ENCODE results near the gene TMEM218. TPM values are rescaled to one million over a fixed set of nuclear protein-coding genes. Genes with fewer than 3 reads are reported as not detected.
A peak's percentile ranks its signal among the peaks of the same experiment; 100 is the strongest.

Gene TMEM218
- total and polyA plus RNA-seq, 2 of the 8 experiments (the other 6 are each of a cell fraction or from before 2014, with no cell fraction given), result 17.0 to 33.5 TPM

DNA sequence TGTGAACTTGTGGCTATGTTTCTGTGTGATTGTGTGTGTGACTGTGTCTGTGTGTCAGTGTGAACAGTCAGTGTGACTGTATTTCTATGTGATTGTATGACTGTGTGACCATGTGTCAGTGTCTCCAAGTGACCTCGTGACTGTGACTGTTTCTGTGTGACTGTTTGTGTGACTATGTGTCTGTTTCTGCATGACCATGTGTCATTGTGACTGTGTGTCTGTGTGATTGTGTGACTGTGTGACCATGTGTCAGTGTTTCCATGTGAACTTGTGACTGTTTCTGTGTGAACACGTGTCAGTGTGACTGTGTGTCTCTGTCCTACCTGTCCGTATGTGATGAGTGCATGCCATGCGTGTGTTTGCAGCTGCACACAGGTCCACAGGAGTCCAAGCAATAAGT lies 44.3 kb upstream of the TMEM218 start:
- H3K27me3 ChIP-seq (replicated peaks in 1 of 4; ENCODE audit: control insufficient read depth in 3 of 4, extremely low read depth in 1 of 4, insufficient read depth in 3 of 4, low read length in 3 of 4), result no peaks in the 10 kb centered on the region; a peak in 1 of 7 replicates
- H3K4me1 ChIP-seq (replicated peaks in 1 of 4; ENCODE audit: control insufficient read depth in 3 of 4, insufficient read depth in 4 of 4, low read length in 3 of 4), result no peaks in the 10 kb centered on the region
- H3K23me2 ChIP-seq (ENCODE audit: low read depth, low read length), result peaks cover 2% of the 10 kb centered on the region; the same call in 1 of the 2 replicates
- no peak overlapping the region for H3K18ac ChIP-seq (ENCODE audit: extremely low read depth, low read length)
- no peak for FAIRE-seq
- no peak overlapping the region for H3K14ac ChIP-seq (ENCODE audit: insufficient read length)
- CTCF ChIA-PET (ENCODE audit: partially characterized antibody), result interaction anchor here (1.3 to 5.7 kb wide), 3 partner anchors 15 to 191 kb away, joined by 3 to 42 read pairs (median 39); no protein-coding TSS in a partner anchor
- peak overlapping the region; percentile 88; the same call in 1 of the 2 replicates for H2BK12ac ChIP-seq (ENCODE audit: low read depth, low read length)
- H3K23ac ChIP-seq (ENCODE audit: insufficient read length), result no peak overlapping the region
- H2BK20ac ChIP-seq (ENCODE audit: low read length), result no peak overlapping the region
- no peak overlapping the region for H3K4me2 ChIP-seq (ENCODE audit: insufficient read depth in 1 of 2, low read depth in 2 of 2, low read length in 2 of 2)
- H4K8ac ChIP-seq (ENCODE audit: extremely low read depth, insufficient read depth, low read length), result no peak overlapping the region
- H3K79me2 ChIP-seq (ENCODE audit: control insufficient read depth in 1 of 2, insufficient read depth in 2 of 2, low read length in 2 of 2), result no peaks in the 10 kb centered on the region; a peak in 1 of 4 replicates
- H4K20me1 ChIP-seq (replicated peaks in 1 of 2; ENCODE audit: control insufficient read depth in 1 of 2, insufficient read depth in 2 of 2, low read length in 2 of 2), result no peaks in the 10 kb centered on the region
- no peak overlapping the region for H3K4ac ChIP-seq (replicated peaks; ENCODE audit: insufficient read length, low read depth, low read length)
- H2AK5ac ChIP-seq (ENCODE audit: low read depth, low read length), result peak overlapping the region; percentile 98; the same call in 1 of the 2 replicates
- peaks cover 0 to 6% of the 10 kb centered on the region in 2 experiments; a peak in 1 of 4 replicates for H3K9me3 ChIP-seq (ENCODE audit: insufficient read depth in 2 of 2, low read depth in 1 of 2, low read length in 1 of 2)
- no peak overlapping the region for H4K5ac ChIP-seq (ENCODE audit: insufficient read length, low read depth, low read length)
- H3K56ac ChIP-seq (replicated peaks; ENCODE audit: insufficient read length, low read depth, low read length), result no peak overlapping the region
- no peak overlapping the region for H3K4me3 ChIP-seq (ENCODE audit: extremely low read depth in 1 of 4, insufficient read depth in 2 of 4, low read depth in 3 of 4, low read length in 4 of 4)
- H3K36me3 ChIP-seq (ENCODE audit: control insufficient read depth in 2 of 4, insufficient read depth in 4 of 4, low read length in 3 of 4), result no peaks in the 10 kb centered on the region; a peak in 1 of 8 replicates
- peak overlapping the region; percentile 11 for H4K91ac ChIP-seq (replicated peaks; ENCODE audit: insufficient read length, low read length)
- peak overlapping the region; percentile 33 for H2BK15ac ChIP-seq (ENCODE audit: low read length)
- peak overlapping the region; percentile 84 for H2BK5ac ChIP-seq (ENCODE audit: low read depth, low read length)
- no peak overlapping the region for H3K27ac ChIP-seq (ENCODE audit: low read depth, low read length)
- no peak overlapping the region for H2BK120ac ChIP-seq (replicated peaks; ENCODE audit: low read depth, low read length)
- POLR2A ChIA-PET (ENCODE audit: partially characterized antibody), result no interaction called here
- 84% methylated on average over 4 of the region's 4 CpGs; no CpG with 5 or more reads in 1 of the 2 experiments for WGBS, 2 experiments (ENCODE audit: extremely low coverage in 1 of 2, insufficient coverage in 1 of 2, insufficient read length in 1 of 2, insufficient replicate concordance in 2 of 2, low coverage in 1 of 2, low lambda C conversion rate in 2 of 2, missing lambda C conversion rate in 1 of 2)
- H3K9ac ChIP-seq (replicated peaks in 1 of 4; ENCODE audit: extremely low read depth in 1 of 4, low read depth in 3 of 4, low read length in 3 of 4), result no peak overlapping the region
- no peak overlapping the region for H2AFZ ChIP-seq (ENCODE audit: low read length)
- no peak for DNase-seq (ENCODE audit: low read depth in 1 of 2, low spot score in 2 of 2)
- no peaks in the 10 kb centered on the region for H3K79me1 ChIP-seq (ENCODE audit: low read depth, low read length)
- TF ChIP-seq SP4 (IDR thresholded peaks at IDR 0.05; ENCODE audit: low read length) (no peak), CBX5 (IDR thresholded peaks at IDR 0.05; ENCODE audit: low read depth, low read length) (no peak), SRF (IDR thresholded peaks at IDR 0.05; ENCODE audit: low read depth, low read length) (no peak)
